Central memory CD8-positive, alpha-beta T cell (primary cell): ENCODE data around the gene SREBF2.

Experiments
- ATAC-seq: fragments of 150-1000 bp; cut with Tn5 transposase; replicated peaks from 2 replicates; pipeline ENCODE4 v1.10.0; 2022; ENCODE audit warnings: mild to moderate bottlenecking, moderate FRiP score, moderate number of reproducible peaks; ENCODE audit not compliant: poor library complexity, severe bottlenecking; ENCODE audit errors: extremely low read depth
- DNase-seq, 2 donors: peaks; one replicate each; pipeline ENCODE4 v3.0.0; 2021; ENCODE audit warnings: low spot score in 2 of 2
- H3K27ac Mint-ChIP-seq: one replicate; pipeline ENCODE4 v1.8.0; 2022; ENCODE audit warnings: low read depth, mild to moderate bottlenecking, moderate library complexity, mixed read lengths
- H3K27me3 Mint-ChIP-seq: one replicate; pipeline ENCODE4 v1.8.0; 2022; ENCODE audit warnings: mixed read lengths
- H3K36me3 Mint-ChIP-seq: one replicate; pipeline ENCODE4 v1.8.0; 2022; ENCODE audit warnings: mild to moderate bottlenecking, moderate library complexity, mixed read lengths; ENCODE audit not compliant: insufficient read depth
- H3K4me1 Mint-ChIP-seq: one replicate; pipeline ENCODE4 v1.8.0; 2022; ENCODE audit warnings: mixed read lengths
- H3K4me3 Mint-ChIP-seq: one replicate; pipeline ENCODE4 v1.8.0; 2022; ENCODE audit warnings: mild to moderate bottlenecking, moderate library complexity, mixed read lengths
- H3K9me3 Mint-ChIP-seq: one replicate; pipeline ENCODE4 v1.8.0; 2022; ENCODE audit warnings: mixed read lengths

The SREBF2 gene

GRCh38 chr22:41838842-41839618 lies 6.1 kb downstream of the SREBF2 start:
- Mint-ChIP-seq H3K4me1 (peaks cover 58% of the 10 kb centered on the region), H3K9me3 (no peaks in the 10 kb centered on the region), H3K27me3 (no peaks in the 10 kb centered on the region), H3K36me3 (peaks cover 14% of the 10 kb centered on the region), H3K4me3 (no peak overlapping the region), H3K27ac (peak overlapping the region; percentile 30)
- DNase-seq (no peak), ATAC-seq (no peak)

GRCh38 chr22:41840216-41840615 lies 7.3 kb downstream of the SREBF2 start:
- no peaks in the 10 kb centered on the region for H3K27me3 Mint-ChIP-seq
- ATAC-seq (no peak), DNase-seq (no peak)
- no peak overlapping the region for H3K4me3 Mint-ChIP-seq
- peaks cover 10% of the 10 kb centered on the region for H3K36me3 Mint-ChIP-seq
- H3K27ac Mint-ChIP-seq, result no peak overlapping the region
- no peaks in the 10 kb centered on the region for H3K9me3 Mint-ChIP-seq
- peaks cover 57% of the 10 kb centered on the region for H3K4me1 Mint-ChIP-seq

GRCh38 chr22:41841085-41841712 lies 8.3 kb downstream of the SREBF2 start:
- Mint-ChIP-seq H3K9me3 (no peaks in the 10 kb centered on the region), H3K27me3 (no peaks in the 10 kb centered on the region), H3K36me3 (peaks cover 10% of the 10 kb centered on the region), H3K4me1 (peaks cover 60% of the 10 kb centered on the region), H3K4me3 (no peak overlapping the region), H3K27ac (no peak overlapping the region)
- ATAC-seq (no peak), DNase-seq (no peak)

GRCh38 chr22:41842996-41843970 lies 10.4 kb downstream of the SREBF2 start:
- no peak overlapping the region for H3K27ac Mint-ChIP-seq
- no peaks in the 10 kb centered on the region for H3K27me3 Mint-ChIP-seq
- H3K4me3 Mint-ChIP-seq, result no peak overlapping the region

GRCh38 chr22:41844036-41844435 lies 11.1 kb downstream of the SREBF2 start:
- Mint-ChIP-seq H3K27ac (no peak overlapping the region), H3K36me3 (peaks cover 2% of the 10 kb centered on the region), H3K4me3 (no peak overlapping the region), H3K4me1 (peaks cover 57% of the 10 kb centered on the region), H3K27me3 (no peaks in the 10 kb centered on the region), H3K9me3 (no peaks in the 10 kb centered on the region)
- ATAC-seq (no peak), DNase-seq (no peak)

More at GRCh38 chr22:41842996-41843970, 10.4 kb downstream of the SREBF2 start:
- H3K9me3 Mint-ChIP-seq, result no peaks in the 10 kb centered on the region
- H3K36me3 Mint-ChIP-seq, result peaks cover 3% of the 10 kb centered on the region
- ATAC-seq (no peak), DNase-seq (no peak)
- H3K4me1 Mint-ChIP-seq, result peaks cover 59% of the 10 kb centered on the region

- Mint-ChIP-seq H3K4me1 (peaks cover 52% of the 10 kb centered on the region), H3K27me3 (no peaks in the 10 kb centered on the region), H3K36me3 (peaks cover 2% of the 10 kb centered on the region), H3K9me3 (no peaks in the 10 kb centered on the region), H3K4me3 (no peak overlapping the region), H3K27ac (no peak overlapping the region)
- ATAC-seq, result no peak
- no peak for DNase-seq
These were observed 11.6 kb downstream of the SREBF2 start for GRCh38 chr22:41844513-41844912.

GRCh38 chr22:41845380-41846267 lies 12.7 kb downstream of the SREBF2 start:
- Mint-ChIP-seq H3K4me1 (peaks cover 45% of the 10 kb centered on the region), H3K27me3 (no peaks in the 10 kb centered on the region), H3K9me3 (no peaks in the 10 kb centered on the region), H3K27ac (no peak overlapping the region), H3K36me3 (peaks cover 2% of the 10 kb centered on the region), H3K4me3 (no peak overlapping the region)
- no peak for ATAC-seq
- DNase-seq, result no peak

- H3K27ac Mint-ChIP-seq, result peak overlapping the region; percentile 0
These were observed 13.5 kb downstream of the SREBF2 start for GRCh38 chr22:41846268-41846987.

GRCh38 chr22:41847300-41847699 lies 14.4 kb downstream of the SREBF2 start:
- no peaks in the 10 kb centered on the region for H3K9me3 Mint-ChIP-seq
- H3K4me3 Mint-ChIP-seq, result no peak overlapping the region
- ATAC-seq (no peak), DNase-seq (no peak)
- peaks cover 42% of the 10 kb centered on the region for H3K4me1 Mint-ChIP-seq
- H3K27ac Mint-ChIP-seq, result peak overlapping the region; percentile 0
- H3K27me3 Mint-ChIP-seq, result no peaks in the 10 kb centered on the region
- H3K36me3 Mint-ChIP-seq, result peaks cover 2% of the 10 kb centered on the region

More at GRCh38 chr22:41846268-41846987, 13.5 kb downstream of the SREBF2 start:
- ATAC-seq (no peak), DNase-seq (no peak)
- Mint-ChIP-seq H3K27me3 (no peaks in the 10 kb centered on the region), H3K4me3 (no peak overlapping the region), H3K4me1 (peaks cover 42% of the 10 kb centered on the region), H3K36me3 (peaks cover 2% of the 10 kb centered on the region), H3K9me3 (no peaks in the 10 kb centered on the region)

- H3K9me3 Mint-ChIP-seq, result no peaks in the 10 kb centered on the region
- no peak overlapping the region for H3K4me3 Mint-ChIP-seq
- no peak for DNase-seq
- no peaks in the 10 kb centered on the region for H3K27me3 Mint-ChIP-seq
- H3K36me3 Mint-ChIP-seq, result peaks cover 5% of the 10 kb centered on the region
- no peak overlapping the region for H3K27ac Mint-ChIP-seq
- peaks cover 42% of the 10 kb centered on the region for H3K4me1 Mint-ChIP-seq
- no peak for ATAC-seq
These were observed 15.6 kb downstream of the SREBF2 start for GRCh38 chr22:41848468-41848867.

- no peak for DNase-seq
- no peak overlapping the region for H3K27ac Mint-ChIP-seq
- no peaks in the 10 kb centered on the region for H3K9me3 Mint-ChIP-seq
- H3K4me1 Mint-ChIP-seq, result peaks cover 36% of the 10 kb centered on the region
- peaks cover 9% of the 10 kb centered on the region for H3K36me3 Mint-ChIP-seq
- H3K4me3 Mint-ChIP-seq, result no peak overlapping the region
- H3K27me3 Mint-ChIP-seq, result no peaks in the 10 kb centered on the region
- ATAC-seq, result no peak
These were observed 23.6 kb downstream of the SREBF2 start for GRCh38 chr22:41856469-41856868.
